NCI-H226 (cell line): ENCODE data around the gene NFAT5.

Experiments
- DNase-seq: peaks from one replicate; pipeline ENCODE4 v3.0.0-alpha.2; 2015

The NFAT5 gene

GRCh38 chr16:69651217-69651616 is 85.5 kb downstream of the NFAT5 start:
- no peak for DNase-seq

GRCh38 chr16:69654280-69654931 is 88.6 kb downstream of the NFAT5 start:
- no peak for DNase-seq

- no peak for DNase-seq
These were observed 94.4 kb downstream of the NFAT5 start for GRCh38 chr16:69660166-69660565.

- DNase-seq, result no peak
These were observed 97.1 kb downstream of the NFAT5 start for GRCh38 chr16:69662901-69663300.

GRCh38 chr16:69663846-69664245 is 98.1 kb downstream of the NFAT5 start:
- no peak for DNase-seq

GRCh38 chr16:69669577-69669976 is 103.8 kb downstream of the NFAT5 start:
- DNase-seq, result no peak

GRCh38 chr16:69672315-69672997 is 106.7 kb downstream of the NFAT5 start:
- DNase-seq, result no peak

GRCh38 chr16:69672998-69673713 is 107.4 kb downstream of the NFAT5 start:
- no peak for DNase-seq

- DNase-seq, result no peak
These were observed 114.6 kb downstream of the NFAT5 start for GRCh38 chr16:69680358-69680757.

- no peak for DNase-seq
These were observed 122.8 kb downstream of the NFAT5 start for GRCh38 chr16:69688589-69688988.

- DNase-seq, result no peak
These were observed 126.5 kb downstream of the NFAT5 start for GRCh38 chr16:69691980-69692911.

GRCh38 chr16:69693916-69694315 is 128.2 kb downstream of the NFAT5 start:
- DNase-seq, result no peak

- no peak for DNase-seq
These were observed 132.6 kb downstream of the NFAT5 start for GRCh38 chr16:69698404-69698803.

GRCh38 chr16:69699915-69700314 is 134.1 kb downstream of the NFAT5 start:
- no peak for DNase-seq

- DNase-seq, result no peak
These were observed 135.7 kb downstream of the NFAT5 start for GRCh38 chr16:69701452-69701851.

- DNase-seq, result no peak
These were observed 136.1 kb downstream of the NFAT5 start for GRCh38 chr16:69701866-69702265.

- DNase-seq, result peak; percentile 76
These were observed 137.9 kb downstream of the NFAT5 start for GRCh38 chr16:69703638-69704037.

- peak; percentile 20 for DNase-seq
These were observed 140.6 kb downstream of the NFAT5 start for GRCh38 chr16:69706256-69706974.

GRCh38 chr16:69706975-69707340 is 141.2 kb downstream of the NFAT5 start:
- DNase-seq, result no peak

GRCh38 chr16:69707920-69708683 is 142.3 kb downstream of the NFAT5 start:
- DNase-seq, result no peak

- DNase-seq, result peak; percentile 39
These were observed 143.8 kb downstream of the NFAT5 start for GRCh38 chr16:69709456-69710084.
